HTERT RPE-1 (cell line): Measurements from ENCODE around the gene CCDC12.

Experiments
- in situ Hi-C: fragments of 300-500 bp; cut with MboI; formaldehyde crosslinking; loops from 4 replicates; pipeline ENCODE4 v1.14.3; 2020; ENCODE audit warnings: low sequenced_read_pairs

CCDC12 gene

DNA sequence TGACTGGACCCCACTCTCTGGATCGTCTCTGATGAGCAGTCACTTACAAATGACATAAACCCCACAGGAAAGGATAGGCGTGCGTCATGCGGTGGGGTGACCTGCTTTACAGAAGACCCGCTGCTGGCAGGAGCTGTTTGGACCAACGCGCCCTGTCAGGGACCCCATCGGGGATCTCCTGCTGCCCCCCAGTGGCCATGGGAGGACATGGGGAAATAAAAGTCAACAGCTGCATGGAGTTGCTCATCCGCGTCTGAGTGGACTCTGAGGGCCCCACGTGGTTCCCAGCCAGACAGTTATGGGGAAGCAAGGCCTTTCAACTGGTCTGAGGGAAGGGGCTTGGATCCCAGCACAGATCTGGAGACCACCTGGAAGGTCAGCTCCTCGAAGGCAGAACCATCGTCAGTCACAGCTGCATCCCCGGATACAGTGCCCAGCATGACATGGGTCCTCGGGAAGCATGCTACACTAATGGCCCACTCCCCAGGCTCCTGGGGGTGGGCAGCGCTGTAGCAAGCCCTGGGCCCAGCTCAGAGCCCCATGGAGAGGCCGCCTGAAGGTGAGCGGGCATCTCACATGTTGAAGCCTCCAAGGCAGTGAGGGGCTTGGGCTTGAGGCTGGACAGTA, 66.9 kb downstream of the CCDC12 start:
- in situ Hi-C loops, result no loop called here

DNA sequence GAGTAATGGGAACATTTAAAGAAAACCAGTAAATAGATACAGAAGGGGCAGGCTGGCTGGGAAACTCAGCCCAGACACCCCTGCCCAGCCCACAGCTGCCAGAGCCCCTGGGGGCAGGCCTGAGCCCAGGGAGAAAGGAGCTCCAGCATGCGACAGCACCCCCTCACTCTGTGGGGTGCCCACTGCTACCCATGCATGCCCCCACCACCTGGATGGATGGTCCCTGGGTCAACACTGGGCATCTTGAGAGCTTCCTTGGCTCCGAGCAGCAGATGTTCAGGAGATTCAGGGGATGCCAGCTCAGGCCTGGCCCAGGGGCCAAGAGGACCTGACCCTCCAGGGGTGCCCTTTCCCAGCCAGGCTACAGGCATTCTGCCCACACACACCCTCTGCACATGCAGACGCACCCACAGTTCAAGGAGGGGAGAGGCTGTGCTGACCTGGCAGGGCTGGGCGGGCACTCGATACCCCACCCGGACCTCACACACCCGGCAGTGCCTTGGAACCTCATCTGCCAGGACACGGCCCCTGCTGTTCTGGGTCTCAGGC, 67.5 kb downstream of the CCDC12 start:
- in situ Hi-C loops, result no loop called here

DNA sequence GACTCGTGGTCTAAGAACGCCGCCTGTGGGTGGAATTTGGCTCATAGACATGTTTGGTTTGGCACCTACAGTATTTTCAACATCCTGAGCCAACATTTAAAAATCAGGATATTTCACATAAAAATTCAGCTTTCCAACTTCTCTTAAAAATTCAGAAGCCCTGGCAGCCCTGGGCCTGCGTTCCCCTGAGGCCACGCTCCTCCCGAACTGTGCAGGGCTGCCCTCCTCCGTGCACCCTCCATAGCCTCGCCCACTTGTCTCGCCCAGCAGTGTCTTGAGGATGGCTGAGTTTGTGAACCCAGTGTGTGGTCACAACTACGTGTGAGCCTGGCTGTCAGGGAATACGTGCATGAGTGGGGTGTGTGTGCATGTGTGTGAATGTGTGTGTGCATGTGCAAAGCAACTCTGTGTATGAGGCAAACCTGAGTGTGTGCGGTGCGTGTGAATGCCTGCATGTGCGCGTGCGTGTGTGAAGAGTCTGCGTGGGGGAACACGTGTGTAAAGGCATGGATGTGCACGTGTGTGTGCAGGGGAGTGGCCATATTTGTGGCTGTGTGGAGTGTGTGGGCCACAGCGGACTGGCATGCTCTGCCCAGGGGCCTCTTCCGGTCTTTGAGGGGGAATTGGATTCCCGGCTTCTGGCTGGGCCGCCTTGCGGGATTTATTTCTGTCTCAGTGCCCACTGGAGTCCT, 68.1 kb downstream of the CCDC12 start:
- in situ Hi-C loops, result no loop called here

DNA sequence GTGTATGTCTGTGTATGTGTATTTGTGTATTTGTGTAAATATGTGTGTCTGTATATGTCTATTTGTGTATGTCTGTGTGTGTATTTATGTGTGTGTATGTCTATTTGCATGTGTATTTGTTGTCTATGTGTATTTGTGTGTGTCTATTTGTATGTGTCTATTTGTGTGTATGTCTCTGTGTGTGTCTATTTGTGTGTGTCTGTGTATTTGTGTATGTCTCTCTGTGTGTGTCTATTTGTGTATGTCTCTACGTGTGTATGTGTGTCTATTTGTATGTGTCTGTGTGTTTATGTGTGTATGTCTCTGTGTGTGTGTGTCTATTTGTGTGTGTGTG, 68.6 kb downstream of the CCDC12 start:
- in situ Hi-C loops, result no loop called here

DNA sequence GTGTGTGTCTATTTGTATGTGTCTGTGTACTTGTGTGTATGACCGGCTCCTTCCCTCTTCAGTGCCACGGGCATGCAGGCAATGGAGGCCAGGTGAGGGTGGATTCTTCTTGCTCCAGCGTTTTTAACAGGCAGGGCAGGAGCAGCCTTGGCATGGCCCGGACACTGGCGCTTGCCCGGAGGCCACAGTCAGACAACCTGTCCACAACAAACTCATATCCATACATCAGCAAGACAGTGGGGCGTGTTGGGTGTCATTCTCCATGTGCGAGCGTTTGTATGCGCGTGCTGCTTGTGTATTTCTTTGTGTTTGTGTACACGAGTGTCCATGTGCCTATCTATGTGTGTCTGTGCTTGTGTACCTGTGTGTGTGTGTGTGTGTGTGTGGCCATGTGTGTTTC, 69.3 kb downstream of the CCDC12 start:
- in situ Hi-C loops, result no loop called here

DNA sequence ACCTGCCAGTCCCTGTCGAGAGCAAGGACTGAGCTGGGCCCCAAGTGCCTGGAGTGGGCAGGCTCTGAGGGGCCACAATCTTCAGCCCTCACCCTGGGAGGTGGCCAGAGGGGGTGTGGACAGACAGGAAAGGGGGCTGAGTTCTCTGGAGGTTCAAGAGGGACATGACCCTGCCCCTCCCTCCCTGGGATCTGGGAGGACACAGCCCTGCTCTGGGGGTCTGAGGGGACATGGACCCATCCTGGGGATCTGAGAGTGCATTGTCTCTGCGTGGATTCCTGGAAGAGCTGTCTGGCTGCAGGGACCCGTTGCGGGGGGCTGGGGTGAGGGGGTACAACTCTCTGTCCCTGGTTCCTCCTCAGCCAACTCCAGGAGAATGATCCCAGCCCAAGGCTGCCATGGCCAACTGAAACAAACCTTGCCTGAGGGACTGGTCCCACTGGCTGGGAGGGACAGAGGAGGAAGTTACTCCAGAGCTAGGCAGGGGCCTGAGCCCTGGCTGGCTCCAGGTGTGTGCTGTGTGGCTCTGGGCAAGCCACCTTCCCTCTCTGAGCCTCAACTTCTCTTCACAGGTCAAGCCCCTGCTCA, 70.0 kb downstream of the CCDC12 start:
- in situ Hi-C loops, result no loop called here

DNA sequence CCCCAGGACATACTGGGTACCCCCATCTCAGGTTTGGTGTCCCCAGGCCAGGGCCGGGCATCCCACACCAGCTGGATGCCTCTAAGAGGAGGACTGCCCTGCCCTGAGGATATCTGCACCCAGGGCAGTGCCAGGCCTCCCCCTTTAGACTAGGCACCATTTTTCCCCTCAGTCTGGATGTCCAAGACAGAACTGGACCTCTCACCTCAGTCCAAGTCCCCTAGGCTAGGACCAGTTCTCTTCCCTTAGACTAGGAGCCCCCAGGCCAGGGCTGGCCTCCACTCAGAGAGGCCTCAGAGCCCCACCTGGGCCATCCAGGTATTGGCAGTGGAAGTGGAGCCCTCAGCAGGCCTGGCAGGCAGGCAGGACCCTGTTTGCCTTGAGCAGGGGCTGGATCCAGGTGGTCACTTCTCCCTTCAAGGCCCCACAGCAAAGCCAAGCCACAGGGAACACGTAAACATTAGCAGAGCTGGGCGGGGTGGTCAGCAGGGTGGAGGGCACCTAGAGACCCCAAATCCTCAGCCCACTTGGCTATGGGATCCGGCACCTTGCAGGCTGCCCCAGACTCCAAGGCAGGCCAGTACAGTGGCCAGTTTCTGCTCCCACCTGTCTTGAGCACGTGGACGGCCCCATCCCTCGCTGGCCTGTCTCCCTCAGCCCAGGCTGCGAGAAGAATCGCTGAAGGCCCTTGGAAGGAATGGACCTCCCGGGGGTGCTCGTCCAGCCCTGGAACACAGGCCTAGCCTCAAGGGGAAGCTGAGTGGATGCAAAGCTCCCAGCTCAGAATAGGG, 70.7 kb downstream of the CCDC12 start:
- in situ Hi-C loops, result no loop called here

DNA sequence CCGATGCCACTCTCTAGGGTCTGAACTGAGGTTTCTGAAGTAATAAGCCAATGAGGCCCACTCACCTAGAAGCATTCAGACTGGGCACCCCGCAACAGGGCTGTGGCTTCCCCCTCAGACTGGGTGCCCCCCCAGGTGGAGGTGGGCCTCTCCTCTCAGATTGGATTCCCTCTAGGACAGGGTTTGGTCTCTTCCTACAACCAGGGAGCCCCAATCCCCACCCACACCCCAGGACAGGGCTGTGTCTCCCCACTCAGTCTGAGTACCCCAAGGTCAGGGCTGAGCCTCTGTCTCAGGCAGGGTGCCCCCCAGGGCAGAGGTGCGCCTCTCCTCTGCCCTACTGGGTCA, 71.4 kb downstream of the CCDC12 start:
- in situ Hi-C loops, result no loop called here

DNA sequence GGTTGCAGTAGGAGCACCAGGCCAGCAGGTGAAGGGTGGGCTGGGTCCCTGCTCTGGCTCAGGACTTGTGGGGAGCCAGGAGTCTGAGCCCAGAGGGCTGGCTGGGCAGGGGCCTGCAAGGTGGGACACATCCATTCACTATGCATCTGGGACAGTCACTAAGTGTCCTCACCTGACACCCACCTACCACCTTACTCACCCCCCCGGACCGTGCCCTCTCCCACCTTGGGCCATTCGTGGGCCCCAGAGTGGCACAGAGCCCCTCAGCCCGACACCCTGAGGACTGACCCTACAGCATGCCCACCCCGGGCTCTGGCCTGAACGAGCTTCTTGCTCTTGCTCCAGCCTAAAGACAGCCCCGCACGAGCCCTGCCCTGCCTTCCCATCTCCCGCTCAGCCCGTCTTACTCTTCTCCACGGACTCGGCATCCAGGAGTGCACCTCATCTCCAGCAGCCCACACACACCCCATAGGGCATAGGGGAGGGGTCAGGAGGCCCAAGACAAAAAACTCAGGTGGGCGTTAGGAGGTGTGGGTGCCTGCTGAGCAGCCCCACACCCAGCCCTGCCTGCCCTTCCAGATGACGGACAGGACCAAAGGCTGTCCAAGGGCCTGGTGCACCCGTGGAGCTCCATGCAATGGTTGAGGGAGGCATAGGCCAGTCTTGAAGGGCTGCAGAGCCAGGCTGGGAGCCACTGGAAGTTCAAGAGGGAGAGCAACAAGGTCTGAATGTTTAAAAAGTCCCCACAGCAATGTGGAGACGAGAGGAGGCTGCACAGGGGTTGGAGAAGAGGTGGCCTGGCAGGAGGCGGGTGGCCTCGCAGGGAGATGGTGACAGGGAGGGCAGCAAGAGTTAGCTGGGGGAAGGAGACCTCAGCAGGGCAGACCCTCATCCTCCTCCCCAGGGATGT, 72.0 kb downstream of the CCDC12 start:
- in situ Hi-C loops, result no loop called here

DNA sequence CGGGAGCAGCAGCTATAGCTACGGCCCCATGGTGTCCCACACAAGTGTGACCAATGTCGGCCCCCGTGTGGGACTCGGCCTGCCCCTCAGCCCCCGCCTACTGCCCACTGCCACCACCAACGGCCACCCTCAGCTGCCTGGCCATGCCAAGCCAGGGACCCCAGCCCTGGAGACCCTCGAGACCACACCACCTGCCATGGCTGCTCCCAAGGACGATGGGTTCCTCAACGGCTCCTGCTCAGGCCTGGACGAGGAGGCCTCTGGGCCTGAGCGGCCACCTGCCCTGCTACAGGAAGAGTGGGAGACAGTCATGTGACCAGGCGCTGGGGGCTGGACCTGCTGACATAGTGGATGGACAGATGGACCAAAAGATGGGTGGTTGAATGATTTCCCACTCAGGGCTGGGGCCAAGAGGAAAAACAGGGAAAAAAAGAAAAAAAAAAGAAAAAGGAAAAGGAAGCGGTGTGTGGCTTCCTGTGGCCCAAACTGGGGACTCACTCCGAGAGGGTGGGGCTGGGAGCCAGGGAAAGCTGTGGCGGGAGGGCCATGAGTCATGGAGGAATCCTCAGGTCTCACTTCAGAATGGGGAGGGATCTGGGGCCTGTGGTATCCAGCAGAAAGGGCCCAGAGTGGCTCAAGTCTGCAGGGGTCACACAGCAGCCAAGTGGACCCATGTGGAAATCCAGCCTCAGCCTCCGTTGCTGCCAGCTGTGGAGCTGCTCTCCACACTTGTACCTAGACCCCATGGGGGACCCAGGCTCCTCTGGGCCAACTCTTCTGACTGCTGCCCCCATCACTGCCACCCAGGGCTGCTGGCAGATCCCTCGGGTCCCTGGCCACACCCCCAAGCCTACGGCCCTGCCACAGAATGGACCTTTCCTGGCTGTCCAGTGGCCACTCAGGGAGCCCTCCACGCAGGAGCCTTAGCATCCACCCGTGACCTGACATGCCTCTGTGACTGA, 72.9 kb downstream of the CCDC12 start:
- in situ Hi-C loops, result no loop called here

DNA sequence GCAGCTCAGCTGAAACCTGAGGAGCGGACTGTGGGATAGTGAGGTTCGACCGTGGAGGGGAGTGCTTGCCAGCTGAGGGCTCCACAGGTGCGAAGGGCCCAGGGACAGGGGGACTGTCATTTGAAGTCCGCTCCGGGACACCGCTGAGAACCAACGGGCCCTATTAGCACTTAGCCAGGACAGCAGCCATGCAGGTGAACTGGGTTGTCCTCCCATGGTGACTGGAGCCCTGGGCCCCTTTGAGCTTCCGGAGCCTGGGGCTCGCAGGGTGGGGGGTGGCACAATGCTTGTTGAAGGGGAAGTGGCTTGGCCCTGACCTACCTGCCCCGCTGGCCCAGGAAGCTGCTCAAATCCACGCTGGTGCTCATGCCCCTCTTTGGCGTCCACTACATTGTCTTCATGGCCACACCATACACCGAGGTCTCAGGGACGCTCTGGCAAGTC, 74.3 kb downstream of the CCDC12 start:
- in situ Hi-C loops, result no loop called here

DNA sequence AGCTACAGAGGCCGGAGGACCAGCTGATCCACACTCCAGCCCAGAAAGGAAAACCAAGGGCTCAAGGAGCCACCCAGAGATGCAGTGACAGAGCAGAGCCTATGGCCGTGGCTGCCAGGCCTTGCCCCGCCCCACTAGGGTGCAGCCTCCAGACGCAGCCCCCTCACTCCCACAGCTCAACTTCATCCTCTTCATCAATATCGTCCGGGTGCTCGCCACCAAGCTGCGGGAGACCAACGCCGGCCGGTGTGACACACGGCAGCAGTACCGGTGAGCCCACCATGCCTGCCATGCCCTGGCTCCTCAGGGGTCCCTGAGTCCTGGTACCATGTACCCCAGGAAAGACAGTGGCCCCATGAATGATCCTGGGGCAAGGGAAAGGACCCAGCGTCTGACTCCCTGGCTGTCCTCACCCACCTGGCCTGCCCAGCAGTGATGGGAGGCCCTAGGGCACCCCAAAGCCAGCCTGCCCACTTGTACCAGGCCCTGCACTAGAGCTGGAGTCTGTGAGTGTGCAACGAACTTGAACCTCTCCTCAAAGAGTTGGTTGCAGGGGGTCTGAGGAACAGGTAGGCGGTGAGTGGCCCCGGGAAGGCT, 74.9 kb downstream of the CCDC12 start:
- in situ Hi-C loops, result no loop called here

DNA sequence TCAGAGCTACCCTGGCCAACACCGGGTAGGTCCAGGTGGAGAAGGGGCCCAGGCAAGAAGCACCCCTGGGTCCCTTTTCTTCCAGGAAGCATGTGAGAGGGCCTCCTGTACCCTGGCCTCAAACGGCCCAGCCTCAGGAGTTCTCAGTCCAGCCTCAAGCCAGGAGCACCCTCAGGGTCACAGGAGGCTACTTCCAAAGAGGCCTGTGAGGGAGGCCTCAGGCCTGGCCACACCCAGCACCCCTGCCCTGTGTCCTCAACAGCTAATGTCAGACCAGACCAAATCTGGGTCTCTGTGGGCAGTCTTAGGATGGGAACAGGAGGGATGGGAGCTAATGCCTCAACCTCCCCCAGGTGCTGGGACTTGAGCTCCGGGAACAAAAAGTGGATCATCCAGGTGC, 75.5 kb downstream of the CCDC12 start:
- in situ Hi-C loops, result no loop called here

DNA sequence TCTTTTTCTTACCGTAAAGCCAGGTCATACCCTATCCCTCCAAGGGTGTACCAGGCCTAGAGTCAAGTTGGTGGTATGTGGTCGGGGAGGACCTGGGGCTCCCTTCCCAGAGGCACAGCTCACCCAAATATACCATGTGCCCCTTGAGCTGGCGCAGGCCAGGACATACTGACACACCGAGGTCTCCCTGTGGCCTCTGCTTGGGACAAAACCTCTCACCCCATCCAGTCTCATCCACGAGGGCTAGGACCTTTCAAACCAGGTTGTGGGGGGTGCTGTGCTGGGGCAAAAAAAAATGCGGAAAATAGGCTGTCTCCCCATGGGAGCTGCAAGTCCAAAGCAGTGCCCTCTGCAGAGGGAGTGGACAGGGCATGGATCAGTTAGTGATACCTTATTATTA, 76.2 kb downstream of the CCDC12 start:
- in situ Hi-C loops, result no loop called here

DNA sequence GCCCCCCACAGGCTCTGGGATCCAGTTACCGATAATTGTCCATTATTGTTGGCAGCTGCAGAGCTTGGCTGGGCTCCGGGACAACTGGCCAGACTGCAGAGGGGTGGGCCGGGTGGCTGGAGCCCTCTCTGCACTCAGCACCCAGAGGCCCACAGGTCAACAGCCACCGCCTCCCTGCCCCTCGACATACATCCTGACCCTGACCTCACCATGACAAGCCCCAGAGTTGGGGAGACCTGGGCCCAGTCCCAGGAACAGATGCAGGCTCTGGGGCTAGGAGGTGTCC, 76.6 kb downstream of the CCDC12 start:
- in situ Hi-C loops, result no loop called here

DNA sequence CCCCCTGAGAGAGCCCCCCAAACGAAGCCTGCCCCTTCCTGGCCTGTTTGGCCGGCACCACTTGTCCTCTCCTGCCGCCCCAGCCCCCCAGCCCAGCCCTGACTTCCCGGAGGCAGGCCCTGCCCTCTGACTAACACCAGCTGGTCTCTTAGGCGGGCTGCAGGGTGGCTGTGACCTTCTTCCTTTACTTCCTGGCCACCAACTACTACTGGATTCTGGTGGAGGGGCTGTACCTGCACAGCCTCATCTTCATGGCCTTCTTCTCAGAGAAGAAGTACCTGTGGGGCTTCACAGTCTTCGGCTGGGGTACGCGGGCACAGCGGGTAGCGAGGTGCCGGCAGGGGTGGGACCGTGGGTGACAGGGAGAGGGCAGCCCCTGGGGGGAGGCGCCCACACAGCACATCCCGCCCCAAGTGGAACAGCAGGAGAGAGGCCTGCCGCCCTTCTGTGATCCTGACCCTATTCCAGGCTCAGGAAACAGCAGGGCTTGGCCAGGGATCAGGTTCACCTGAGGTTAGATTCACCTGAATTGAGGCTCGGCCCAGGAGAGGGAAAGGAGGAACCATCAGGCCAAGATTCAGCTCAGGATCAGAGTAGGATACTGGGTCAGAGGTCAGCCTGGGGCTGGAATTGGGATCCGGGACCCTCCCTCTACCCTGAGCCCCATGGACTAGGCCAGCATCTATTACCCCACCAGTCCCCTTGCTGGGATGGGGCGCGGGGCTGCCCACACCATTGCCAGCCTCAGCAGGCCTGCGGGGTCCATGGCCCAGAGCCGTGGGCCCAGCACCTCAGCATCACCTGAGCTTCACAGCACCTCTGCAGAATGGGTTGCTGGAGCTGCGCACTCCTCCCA, 77.2 kb downstream of the CCDC12 start:
- in situ Hi-C loops, result no loop called here

DNA sequence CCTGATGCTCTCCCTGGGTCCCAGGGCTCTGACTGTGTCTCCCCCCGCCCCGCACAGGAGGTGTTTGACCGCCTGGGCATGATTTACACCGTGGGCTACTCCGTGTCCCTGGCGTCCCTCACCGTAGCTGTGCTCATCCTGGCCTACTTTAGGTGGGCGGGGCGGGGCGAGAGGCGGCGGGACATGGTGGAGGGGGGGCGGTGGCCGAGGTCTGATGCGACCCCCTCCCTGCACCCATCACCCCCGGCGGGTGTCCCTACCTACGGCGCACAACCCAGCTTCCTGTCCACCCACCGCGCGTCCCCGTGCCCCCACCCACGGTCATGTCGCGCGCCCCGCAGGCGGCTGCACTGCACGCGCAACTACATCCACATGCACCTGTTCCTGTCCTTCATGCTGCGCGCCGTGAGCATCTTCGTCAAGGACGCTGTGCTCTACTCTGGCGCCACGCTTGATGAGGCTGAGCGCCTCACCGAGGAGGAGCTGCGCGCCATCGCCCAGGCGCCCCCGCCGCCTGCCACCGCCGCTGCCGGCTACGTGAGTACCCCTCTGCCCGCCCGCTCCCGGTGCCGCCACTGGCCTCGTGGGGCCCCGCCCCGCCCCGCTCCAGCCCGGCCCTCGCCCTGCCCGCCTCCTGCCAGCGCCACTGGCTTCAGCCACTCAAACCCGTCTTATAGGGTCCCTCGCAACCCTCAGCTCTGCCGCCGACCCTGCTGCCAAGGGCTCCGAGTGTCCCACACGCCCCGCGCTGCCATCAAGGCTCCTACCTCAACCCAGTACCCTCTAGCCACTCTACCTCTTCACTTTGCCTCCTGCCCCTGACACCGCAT, 78.0 kb downstream of the CCDC12 start:
- in situ Hi-C loops, result no loop called here
